HG02938 (cell line): ENCODE measurements around the gene BICRA.
"Not testable (repeated sequence)": the region's sequence is repeated elsewhere in the genome, so short reads cannot be mapped to it uniquely, and the experiment has no call there.

Experiments
- ATAC-seq: cut with Tn5 transposase; IDR thresholded peaks from one replicate; pipeline ENCODE4 v1.9.1; 2021; ENCODE audit warnings: mild to moderate bottlenecking, moderate library complexity; ENCODE audit not compliant: unreplicated experiment

BICRA gene

DNA sequence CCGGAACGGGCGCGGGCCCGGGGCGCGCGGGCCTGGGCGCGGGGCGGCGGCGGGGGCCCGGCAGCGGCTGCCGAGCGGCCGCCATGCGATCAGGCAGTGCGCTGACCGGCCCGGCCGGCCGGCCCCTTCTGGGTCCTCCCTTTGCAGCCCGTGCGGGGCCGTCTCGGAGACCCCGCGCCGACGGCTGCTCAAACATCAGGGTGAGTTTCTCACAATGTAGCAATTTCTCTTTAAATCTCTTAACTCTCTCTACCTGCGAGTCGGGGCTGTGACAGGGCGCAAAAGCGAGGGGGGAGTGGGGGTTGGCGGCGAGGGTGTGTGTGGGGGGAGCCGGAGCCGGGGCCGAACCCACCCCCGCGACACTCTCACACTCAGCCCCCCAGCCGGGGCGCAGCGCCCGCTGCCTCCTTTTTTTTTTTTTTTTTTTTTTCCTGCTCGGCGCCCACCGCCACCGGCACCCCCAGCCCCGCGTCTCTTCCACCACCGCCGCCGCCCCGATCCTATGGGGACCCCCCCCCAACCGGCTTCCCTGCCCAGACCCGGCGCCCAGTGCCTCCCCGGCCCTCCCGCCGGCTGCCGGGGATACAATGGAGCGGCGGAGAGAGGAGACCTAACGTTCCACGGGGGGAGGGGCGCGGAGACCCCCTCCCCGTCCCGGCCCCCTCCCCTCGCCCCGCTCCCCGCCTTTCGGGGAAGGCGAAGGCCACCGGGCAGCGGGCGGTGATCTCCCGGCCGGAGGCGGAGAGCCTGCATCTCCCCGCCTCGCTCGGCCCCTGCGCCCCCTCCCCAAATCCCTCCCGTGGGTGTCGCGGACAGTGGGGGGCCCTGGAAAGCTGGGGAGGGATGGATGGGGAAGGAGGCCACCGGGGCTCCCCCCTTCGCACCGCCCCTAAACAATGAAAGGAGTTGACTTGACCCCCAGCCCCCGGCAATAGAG is at the start of gene BICRA:
TSS of gene BICRA (plus strand) at position 166 of the 937 bp plus-strand sequence. CDS start 64,441 bp downstream, outside the sequence.
- ATAC-seq, result peak; percentile 38

DNA sequence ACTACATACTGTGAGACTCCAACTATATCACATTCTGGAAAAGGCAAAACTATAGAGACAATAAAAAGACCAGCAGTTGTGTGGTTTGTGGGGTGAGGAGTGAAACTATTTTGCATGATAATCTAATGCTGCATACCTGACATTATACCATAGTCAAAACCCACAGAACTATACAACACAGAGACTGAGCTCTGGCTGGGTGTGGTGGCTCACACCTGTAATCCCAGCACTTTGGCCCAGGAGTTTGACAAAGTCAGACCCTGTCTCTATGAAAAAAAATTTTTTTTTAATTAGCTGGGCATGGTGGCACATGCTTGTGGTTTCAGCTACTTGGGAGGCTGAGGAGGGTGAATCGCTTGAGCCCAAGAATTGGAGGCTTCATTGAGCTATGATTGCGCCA is 47.9 kb upstream of the BICRA start:
- ATAC-seq, result no peak

DNA sequence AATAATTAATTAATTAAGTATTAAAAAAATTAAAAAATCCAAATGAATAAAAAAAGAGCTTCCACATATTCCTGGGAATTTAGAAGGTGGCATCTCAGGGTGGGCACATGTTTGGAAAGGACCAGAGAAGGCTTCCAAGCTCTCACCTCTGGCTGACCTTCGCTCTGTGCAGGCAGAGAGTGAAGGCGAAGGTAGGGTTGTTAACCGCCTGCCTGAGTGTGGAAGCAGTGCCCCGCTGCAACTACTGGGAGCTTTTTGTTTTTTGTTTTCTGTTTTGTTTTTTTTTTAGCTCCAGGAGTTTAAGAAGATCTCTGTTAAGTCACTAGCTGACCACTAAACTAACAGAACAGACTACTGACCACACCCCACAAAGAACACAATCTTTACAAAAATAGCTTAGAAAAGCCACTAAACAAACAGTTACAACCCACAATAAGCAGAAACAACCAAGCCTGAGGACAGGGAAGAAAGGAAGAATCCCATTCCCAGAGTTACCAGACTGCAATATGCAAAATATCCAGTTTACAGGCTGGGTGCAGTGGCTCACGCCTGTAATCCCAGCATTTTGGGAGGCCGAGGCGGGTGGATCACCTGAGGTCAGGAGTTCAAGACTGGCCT is 47.4 kb upstream of the BICRA start:
- no peak for ATAC-seq

DNA sequence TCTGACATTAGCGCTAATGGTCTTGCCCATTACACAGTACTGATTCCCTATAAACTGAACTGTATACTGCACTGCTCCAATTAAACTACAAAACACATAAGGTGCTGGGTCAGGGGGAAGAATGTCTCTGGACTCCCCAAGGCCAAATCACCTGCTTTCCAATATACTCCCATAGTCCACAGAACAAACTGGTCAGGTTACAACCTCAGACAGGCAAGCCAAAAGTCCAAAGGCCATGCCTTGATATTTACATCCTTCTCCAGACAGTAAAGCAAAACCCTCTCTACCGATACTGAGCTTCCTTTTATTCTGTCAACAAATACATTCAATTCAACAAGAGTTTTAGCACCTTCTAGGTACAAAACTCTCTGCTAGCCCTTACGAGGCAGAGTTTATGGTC is 44.9 kb upstream of the BICRA start:
- no peak for ATAC-seq

DNA sequence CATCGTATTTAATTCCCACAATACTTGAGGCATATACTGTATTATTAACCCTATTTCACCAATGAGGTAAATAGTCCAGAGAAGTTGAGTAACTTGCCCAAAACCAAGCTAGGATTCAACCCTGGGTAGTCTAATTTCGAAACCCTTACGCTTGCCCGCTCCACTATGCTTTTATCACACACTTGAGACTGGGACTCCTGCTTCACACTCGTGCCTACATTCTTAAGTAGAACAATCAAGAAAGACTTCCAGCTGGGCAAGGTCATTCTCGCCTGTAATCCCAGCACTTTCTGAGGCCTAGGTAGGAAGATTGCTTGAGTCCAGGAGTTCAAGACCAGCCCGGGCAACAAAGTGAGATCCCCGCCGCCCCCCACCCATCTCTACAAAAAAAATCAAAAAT is 39.6 kb upstream of the BICRA start:
- no peak for ATAC-seq

DNA sequence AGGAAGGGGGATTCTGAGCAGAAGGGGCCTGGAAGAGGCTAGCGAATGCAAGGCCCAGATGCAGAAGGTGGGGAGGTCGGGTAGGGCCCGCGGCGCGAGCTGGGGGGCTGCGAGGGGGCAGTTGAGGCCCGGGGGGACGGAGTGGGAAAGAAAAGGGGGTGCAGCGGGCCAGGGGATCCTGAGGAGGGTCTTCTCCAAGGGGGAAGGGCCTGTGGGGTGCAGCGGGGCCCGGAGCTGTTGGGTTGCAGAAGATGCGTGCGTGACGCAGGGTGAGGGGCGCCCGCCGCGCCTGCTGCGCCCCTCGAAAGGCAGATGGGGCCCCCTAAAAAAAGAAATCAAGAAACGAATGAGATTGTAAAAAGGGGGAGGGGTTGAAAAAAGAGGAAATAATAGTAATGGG is 36.3 kb upstream of the BICRA start:
- ATAC-seq, result no peak

DNA sequence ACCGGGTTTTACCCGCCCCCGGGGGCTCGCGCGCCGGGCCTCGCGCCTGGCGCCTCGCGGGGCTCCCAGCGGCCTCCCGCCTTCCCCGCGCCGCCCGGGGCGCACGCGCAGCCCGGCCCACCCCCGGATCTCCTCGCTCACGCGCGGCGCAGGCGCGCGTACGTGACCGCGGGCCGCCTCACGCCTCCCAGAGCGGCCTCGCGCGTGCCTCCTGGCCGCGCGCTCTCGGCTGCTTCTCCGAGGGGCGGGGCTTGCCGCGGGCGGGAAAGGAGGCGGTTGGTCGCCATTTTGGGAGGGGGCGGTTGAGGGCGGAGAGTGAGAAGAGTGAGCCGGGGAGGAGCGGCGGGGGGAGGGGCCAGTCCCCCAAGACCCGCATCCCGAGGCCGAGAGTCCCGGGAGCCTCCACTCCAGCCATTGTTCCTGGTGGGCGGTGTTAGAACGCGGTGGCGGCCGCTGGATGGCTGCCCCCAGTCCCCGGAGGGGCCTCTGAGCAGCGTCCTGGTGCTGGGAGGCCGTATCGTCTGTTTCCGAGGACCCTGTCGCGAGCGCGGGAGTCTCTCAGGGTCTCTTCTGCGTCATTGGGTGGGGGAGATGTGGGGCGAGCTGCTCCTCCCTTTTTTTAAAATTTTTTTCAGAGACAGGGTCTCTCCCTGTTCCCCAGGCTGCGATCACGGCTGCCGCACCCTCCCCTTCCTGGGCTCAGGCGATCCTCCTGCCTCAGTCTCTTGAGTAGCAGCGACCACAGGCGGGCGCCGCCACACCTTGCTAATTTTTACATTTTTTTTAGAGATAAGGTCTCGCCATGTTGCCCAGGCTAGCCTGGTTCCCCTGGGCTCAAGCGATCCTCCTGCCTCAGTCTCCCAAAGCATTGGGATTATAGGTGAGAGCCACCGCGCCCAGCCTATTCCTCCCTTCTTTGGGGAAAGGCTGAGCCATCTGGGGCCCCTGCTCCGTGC is 35.6 kb upstream of the BICRA start, which contains the start of gene ZNF541:
TSS of gene ZNF541 (minus strand) at position 78 of the 956 bp plus-strand sequence. CDS start 17,292 bp downstream, outside the sequence.
- ATAC-seq, result no peak

DNA sequence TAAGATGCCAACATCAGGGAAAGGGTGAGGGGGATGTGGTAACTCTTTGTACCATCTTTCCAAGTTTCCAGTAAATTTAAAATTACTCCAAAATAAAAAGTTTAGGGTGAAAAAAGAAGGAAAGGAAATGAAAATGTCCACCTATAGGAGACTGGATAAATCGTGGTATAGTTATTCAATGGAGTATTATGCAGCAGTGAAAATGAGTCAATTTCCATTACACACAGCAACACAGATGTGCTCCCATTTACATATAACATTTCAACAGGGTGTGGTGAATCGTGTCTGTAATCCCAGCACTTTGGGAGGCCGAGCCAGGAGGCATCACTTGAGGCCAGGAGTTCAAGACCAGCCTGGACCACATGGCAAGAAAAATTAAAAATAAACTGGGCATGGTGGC is 28.5 kb upstream of the BICRA start:
- ATAC-seq, result no peak

DNA sequence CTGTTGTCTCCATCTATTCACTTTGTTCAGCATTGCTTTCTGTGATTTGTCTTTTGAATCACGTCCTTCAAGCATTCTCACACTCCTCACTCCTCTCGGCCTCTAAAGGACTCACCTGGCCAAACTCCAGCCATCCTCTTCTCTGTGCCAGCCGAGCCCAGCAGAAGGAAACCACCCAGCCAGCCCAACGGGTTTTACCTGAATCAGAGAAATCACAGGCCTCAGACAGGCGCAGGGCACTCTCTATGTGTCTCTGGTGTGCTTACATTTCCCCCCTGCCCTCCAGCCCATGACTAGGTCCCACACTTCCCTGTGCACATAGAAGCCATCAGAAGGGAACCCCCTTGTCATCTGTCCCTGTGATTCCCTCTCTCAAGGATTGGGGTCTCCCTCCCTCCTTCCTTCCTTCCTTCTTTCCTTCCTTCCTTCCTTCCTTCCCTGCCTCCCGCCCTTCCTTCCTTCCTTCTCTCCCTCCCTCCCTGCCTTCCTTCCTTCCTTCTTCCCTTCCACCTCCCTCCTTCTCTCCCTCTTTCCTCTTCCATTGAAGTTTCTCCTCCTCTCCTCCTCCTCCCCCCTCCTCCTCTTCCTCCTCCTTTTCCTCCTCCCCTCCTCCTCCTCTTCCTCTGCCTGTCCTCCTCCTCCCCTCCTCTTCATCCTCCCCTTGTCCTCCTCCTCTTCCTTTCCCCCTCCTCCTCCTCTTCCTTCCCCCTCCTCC is 27.2 kb upstream of the BICRA start:
- ATAC-seq, result no peak

DNA sequence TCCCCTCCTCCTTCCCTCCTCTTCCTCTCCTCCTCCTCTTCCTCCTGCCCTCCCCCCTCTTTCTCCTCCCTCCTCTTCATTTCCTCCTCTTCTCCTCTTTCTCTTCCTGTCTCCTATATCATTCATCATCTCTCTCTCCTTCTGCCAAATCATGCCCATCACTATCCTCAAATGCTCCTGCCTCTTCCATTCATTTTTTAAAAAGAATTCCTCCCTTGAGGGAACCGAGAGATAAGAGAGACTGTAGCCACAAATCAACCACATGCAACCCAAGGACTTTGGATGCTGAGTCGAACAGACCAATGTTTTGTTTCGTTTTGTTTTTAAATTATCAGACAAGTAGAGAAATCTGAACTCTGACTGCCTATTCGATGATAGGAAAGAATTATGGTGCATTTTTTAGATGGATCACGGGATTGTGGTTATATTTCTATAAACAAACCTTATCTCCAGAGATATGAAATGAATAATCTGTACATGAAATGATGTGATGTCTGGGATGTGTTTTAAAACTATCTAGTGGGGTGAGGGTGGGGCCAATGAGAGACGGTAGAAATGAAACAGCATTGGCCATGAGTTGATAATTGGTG is 26.5 kb upstream of the BICRA start:
- ATAC-seq, result no peak

DNA sequence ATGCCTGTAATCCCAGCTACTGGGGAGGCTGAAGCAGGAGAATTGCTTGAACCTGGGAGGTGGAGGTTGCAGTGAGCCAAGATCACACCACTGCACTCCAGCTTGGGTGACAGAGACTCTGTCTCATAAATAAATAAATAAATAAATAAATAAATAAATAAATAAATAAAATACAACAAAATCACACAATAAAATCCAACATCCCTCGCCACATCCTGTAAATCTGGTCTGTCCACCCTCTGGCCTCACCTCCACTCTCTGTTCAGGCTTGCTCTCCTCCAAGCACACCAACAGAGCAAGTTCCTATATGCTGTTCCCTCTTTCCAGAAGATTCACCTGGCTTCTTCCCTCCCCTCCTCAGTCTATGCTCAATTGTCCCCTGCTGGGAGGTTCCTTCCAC is 25.8 kb upstream of the BICRA start:
- not testable (repeated sequence) for ATAC-seq

DNA sequence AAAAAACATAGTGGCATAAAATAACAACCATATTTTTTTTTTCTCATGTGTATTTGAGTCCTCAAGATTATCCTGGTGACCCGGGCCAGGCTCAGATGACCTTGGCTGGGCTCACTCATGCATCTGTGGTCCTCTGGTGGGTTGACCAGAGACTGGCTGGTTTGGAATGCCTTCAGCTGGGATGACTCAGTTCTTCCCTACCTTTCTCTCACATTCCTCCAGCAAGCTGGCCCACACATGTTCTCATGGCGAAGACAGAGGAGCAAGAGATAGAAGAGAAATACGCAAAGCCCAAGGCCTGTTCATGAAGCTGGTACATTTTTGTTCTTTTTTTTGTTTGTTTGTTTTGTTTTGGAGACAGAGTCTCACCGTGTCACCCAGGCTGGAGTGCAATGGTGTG is 21.6 kb upstream of the BICRA start:
- ATAC-seq, result no peak

DNA sequence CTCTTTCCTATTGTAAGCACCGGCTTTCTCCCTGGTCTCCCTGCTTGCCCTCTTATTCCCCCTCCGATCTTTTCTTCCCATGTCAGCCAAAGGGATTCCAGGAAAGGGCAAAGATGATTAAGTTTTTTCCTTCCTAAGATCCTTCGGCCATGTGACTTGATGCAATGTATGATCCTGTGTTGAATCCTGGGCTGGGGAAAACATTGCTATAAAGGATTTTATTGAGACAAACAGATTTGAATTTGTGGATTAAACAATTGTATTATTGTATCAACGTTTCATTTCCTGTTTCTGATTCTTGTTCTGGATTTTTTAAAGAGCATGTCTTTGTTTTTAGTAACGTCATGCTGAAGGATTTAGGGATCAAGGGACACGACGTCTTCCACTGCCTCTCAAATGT is 19.1 kb upstream of the BICRA start:
- no peak for ATAC-seq

DNA sequence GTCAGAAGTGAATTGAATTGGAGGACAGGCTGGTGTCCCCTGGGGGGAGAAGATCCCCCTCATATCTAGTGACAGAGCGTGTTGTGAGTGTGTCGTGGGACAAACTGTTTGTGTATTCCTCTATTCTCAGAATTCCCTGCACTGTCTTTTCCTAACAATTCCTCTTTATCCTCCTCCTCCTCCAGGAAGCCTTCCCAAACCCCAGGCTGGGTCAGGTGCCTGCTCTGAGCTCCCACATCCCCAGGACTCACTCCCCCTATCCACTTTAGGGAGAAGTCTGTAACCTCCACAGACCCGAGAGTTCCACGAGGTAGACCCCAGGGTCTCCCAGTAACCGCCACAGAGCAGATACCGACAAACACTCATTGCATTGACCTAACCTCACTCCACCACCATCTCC is 15.1 kb upstream of the BICRA start:
- ATAC-seq, result no peak

DNA sequence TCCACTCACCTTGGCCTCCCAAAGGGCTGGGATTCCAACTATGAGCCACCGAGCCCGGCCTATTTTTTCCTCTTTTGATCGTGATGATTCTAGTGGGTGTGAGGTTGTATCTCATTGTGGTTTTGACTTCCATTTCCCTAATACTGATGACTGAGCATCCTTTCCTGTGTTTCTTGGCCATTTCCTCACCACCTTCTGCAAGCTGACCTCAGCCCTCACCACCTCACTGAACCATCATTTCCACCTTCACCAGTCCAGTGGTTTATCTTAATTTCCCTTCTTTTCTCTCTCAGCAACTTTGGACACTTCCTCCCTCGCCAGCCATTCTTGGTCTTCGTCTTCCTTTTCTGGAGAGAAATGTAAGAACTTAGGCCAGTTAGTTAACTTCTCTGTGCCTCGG is 13.0 kb upstream of the BICRA start:
- no peak for ATAC-seq

DNA sequence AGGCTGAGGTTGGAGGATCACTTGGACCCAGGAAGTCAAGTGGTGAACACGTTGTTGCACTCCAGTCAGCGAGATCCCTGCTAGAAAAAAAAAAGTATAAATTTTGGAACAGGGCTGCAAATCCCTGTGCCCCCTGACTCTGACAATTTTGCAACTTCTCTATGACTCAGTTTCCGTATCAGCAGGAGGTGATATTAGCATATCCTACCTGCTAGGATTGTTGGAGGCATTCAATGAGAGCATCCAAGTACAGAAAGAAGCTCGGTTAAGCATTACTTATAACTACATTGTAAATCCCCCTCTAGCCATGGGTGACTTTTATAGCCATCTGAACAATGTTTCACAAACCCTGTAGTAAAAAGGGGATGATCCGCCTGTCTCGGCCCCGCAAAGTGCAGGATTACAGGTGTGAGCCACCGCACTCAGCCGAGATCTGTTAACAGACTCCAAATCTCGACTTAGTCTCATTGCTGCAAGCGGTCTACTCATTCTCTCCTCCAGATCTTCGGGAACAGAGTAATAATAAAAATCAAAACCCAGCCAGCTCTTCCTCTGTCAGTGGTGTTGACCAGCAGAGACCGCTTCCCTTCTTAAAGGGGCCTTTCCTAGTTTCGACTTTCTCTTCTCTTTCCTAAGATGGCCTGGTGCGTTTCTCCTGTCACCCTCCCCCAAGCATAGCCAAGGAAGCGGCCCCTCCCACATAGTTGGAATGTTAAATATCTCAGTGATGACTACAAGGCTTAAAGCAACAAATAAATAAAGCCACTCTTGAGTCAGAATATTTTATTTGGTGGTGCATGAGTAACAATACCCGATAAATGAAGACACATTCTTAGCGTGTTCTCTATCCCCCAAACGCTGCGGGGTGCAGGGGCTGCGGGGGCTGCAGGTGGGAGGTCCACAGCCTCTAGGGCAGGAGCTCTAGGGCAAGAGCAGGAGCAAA is 10.3 kb upstream of the BICRA start:
- ATAC-seq, result no peak

DNA sequence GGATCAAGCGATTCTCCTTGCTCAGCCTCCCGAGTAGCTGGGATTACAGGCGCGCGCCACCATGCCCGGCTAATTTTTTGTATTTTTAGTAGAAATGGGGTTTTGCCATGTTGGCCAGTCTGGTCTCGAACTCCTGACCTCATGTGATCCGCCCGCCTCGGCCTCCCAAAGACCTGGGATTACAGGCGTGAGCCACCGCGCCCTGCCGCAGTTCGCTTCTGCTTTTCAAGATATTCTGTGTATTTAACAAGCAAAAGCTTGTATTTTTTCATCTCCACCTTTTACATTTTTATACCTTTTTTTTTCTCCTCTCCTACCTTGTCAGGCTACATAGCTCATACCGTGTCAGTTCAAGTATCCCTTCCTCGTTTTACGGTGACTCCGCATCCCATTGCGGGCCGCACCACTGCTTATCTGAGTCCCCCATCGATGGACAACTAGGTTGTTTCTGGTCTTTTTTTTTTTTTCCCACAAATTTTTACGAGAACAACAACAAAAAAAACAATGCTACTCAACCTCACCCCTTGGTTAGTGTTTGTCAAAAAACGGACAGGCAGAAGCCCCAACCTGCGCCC is 9.2 kb upstream of the BICRA start:
- not testable (repeated sequence) for ATAC-seq
